ENCODE results near the gene DHRS4. TPM values are rescaled to one million over a fixed set of nuclear protein-coding genes. Genes with fewer than 3 reads are reported as not detected.

Gene DHRS4
- total RNA-seq = 25.0 and 36.4 TPM in 2 replicates

DNA sequence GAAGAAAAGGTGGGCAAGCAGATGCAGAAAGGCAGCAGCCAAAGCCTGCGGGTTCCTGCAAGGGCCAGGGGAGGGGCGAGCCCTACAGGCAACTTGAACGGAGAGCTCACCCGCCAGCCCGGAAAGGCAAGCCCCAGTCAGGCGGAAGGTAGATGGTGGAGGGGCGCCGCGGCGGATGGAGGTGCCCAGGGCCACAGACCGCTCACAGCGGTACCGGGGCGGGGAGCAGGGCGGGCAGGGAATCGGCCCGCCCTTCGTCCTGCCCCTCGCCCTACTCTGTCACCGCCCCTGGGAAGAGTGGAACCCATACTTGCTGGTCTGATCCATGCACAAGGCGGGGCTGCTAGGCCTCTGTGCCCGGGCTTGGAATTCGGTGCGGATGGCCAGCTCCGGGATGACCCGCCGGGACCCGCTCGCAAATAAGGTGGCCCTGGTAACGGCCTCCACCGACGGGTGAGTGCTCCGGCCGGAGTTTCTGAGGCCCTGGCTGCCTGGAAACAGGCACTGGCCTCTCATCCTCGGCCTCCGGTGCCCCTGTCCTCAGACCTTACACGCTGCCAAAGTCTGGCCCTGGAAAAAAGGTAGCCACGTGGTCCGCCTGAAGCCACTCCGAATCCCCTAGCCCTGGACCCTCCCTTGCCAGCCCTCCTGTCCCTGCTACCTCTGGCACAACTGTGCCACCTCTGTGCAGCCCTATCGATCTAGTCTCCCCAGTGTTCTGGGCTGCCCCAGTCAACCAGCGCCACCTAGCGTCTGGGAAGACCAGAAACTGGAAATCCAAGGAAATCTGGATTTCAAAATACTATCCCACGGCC, at the start of gene DHRS4:
Gene DHRS4 (plus strand): TSS at position 307 of the 815 bp plus-strand sequence. CDS start 19 bp downstream, at position 326.
- H3K36me3 ChIP-seq (ENCODE audit: control insufficient read depth, insufficient read depth, low read length) = no peaks in the 10 kb centered on the region
- DNase-seq (ENCODE audit: low read depth) = peak; percentile 34
- peak within 1 kb of the TSS; percentile 96 for H3K4me3 ChIP-seq (ENCODE audit: low read depth, low read length)
- H3K27me3 ChIP-seq (ENCODE audit: control insufficient read depth, insufficient read depth, low read length) = no peaks in the 10 kb centered on the region
- TF ChIP-seq, protein P1, sequence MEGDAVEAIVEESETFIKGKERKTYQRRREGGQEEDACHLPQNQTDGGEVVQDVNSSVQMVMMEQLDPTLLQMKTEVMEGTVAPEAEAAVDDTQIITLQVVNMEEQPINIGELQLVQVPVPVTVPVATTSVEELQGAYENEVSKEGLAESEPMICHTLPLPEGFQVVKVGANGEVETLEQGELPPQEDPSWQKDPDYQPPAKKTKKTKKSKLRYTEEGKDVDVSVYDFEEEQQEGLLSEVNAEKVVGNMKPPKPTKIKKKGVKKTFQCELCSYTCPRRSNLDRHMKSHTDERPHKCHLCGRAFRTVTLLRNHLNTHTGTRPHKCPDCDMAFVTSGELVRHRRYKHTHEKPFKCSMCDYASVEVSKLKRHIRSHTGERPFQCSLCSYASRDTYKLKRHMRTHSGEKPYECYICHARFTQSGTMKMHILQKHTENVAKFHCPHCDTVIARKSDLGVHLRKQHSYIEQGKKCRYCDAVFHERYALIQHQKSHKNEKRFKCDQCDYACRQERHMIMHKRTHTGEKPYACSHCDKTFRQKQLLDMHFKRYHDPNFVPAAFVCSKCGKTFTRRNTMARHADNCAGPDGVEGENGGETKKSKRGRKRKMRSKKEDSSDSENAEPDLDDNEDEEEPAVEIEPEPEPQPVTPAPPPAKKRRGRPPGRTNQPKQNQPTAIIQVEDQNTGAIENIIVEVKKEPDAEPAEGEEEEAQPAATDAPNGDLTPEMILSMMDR (IDR thresholded peaks at IDR 0.05; ENCODE audit: insufficient read depth, low read length, poor library complexity, severe bottlenecking) = peak; percentile 92

GRCh38 chr14:23910101-23910875, 43.3 kb upstream of the DHRS4 start:
- DNase-seq (ENCODE audit: low read depth) = no peak

DNA sequence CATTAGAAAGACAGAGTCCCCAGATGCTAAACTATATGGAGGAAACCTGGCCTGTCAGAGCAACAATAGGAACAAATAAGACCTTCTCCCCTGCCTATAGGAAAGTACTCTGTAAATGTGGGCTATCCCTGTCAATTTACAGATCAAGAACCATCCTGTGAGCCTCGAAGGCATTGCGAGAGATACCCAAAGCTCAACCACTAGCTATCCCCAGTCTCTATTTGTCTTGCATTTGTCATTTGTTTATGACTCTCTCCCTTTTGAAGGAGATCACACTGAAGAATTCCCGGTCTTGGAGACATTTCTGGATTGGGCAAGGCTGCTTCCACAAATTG, 42.7 kb upstream of the DHRS4 start:
- no peak overlapping the region for H3K4me3 ChIP-seq (ENCODE audit: low read depth, low read length)
- no peaks in the 10 kb centered on the region for H3K27me3 ChIP-seq (ENCODE audit: control insufficient read depth, insufficient read depth, low read length)
- TF ChIP-seq, protein P1 (IDR thresholded peaks at IDR 0.05; ENCODE audit: insufficient read depth, low read length, poor library complexity, severe bottlenecking) = no peak
- no peak for DNase-seq (ENCODE audit: low read depth)
- no peaks in the 10 kb centered on the region for H3K36me3 ChIP-seq (ENCODE audit: control insufficient read depth, insufficient read depth, low read length)

More at GRCh38 chr14:23910101-23910875, 43.3 kb upstream of the DHRS4 start:
- H3K4me3 ChIP-seq (ENCODE audit: low read depth, low read length) = no peak overlapping the region
- H3K27me3 ChIP-seq (ENCODE audit: control insufficient read depth, insufficient read depth, low read length) = no peaks in the 10 kb centered on the region
- TF ChIP-seq, protein P1 (IDR thresholded peaks at IDR 0.05; ENCODE audit: insufficient read depth, low read length, poor library complexity, severe bottlenecking) = peak; percentile 91
- no peaks in the 10 kb centered on the region for H3K36me3 ChIP-seq (ENCODE audit: control insufficient read depth, insufficient read depth, low read length)

GRCh38 chr14:23915559-23915958, 38.0 kb upstream of the DHRS4 start:
- no peaks in the 10 kb centered on the region for H3K27me3 ChIP-seq (ENCODE audit: control insufficient read depth, insufficient read depth, low read length)
- TF ChIP-seq, protein P1 (IDR thresholded peaks at IDR 0.05; ENCODE audit: insufficient read depth, low read length, poor library complexity, severe bottlenecking) = no peak
- no peaks in the 10 kb centered on the region for H3K36me3 ChIP-seq (ENCODE audit: control insufficient read depth, insufficient read depth, low read length)
- no peak for DNase-seq (ENCODE audit: low read depth)
- no peak overlapping the region for H3K4me3 ChIP-seq (ENCODE audit: low read depth, low read length)

DNA sequence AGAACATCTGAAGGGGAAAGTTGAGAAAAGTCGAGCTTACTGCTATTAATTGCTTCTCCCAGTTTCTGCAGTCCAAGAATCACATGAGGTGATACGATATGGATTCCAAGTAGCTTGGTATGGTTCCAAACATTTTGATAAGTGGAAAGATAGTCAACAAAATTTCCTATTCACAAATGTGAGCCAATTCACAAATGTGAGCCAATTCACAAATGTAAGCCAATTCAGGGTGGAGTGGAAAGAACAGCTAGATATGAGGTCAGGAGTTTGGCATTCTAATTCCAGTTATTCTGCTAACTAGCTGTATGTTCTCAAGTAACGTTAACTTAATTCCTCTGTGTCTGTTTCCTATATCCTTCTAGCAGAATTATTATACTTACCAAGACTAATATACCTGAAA, 37.6 kb upstream of the DHRS4 start:
- H3K4me3 ChIP-seq (ENCODE audit: low read depth, low read length) = no peak overlapping the region
- TF ChIP-seq, protein P1 (IDR thresholded peaks at IDR 0.05; ENCODE audit: insufficient read depth, low read length, poor library complexity, severe bottlenecking) = no peak
- DNase-seq (ENCODE audit: low read depth) = no peak
- no peaks in the 10 kb centered on the region for H3K27me3 ChIP-seq (ENCODE audit: control insufficient read depth, insufficient read depth, low read length)
- H3K36me3 ChIP-seq (ENCODE audit: control insufficient read depth, insufficient read depth, low read length) = no peaks in the 10 kb centered on the region

Measured in kidney epithelial cell (primary cell).